HEK293 (cell line): ENCODE data around the gene POC5.
A peak's percentile ranks its signal among the peaks of the same experiment; 100 is the strongest.

Experiments used
- CTCF ChIA-PET: fragments of 350-600 bp; formaldehyde crosslinking; extraction: SDS; loops from one replicate; lab custom pipeline; 2021; ENCODE audit warnings: antibody characterized with exemption; lab: Yijun Ruan, JAX
- POLR2A ChIA-PET: fragments of 300-600 bp; formaldehyde crosslinking; extraction: SDS; loops from one replicate; lab custom pipeline; 2020; ENCODE audit warnings: antibody characterized with exemption, inconsistent platforms; lab: Yijun Ruan, JAX
- H3K27ac ChIP-seq: fragments of 200-500 bp; sonication (Bioruptor generic); 2 replicates; pipeline ENCODE4 v1.5.1; 2014; ENCODE audit warnings: low read depth, low read length, control low read depth, inconsistent platforms; ENCODE audit errors: extremely low read depth
- H3K36me3 ChIP-seq, 2 experiments: fragments of 200-500 bp in 1 of 2; sonication (Bioruptor generic) in 1 of 2; 1 replicate in 1 of 2; 2 replicates in 1 of 2; pipeline ENCODE4 v1.5.1; 2014 to 2017; ENCODE audit warnings: inconsistent platforms in 2 of 2, low read length in 2 of 2; ENCODE audit not compliant: control insufficient read depth in 2 of 2, insufficient read depth in 1 of 2
- H3K4me1 ChIP-seq: fragments of 200-500 bp; sonication (Bioruptor generic); 2 replicates; pipeline ENCODE4 v1.5.1; 2014; ENCODE audit warnings: mild to moderate bottlenecking, low read length, inconsistent platforms; ENCODE audit not compliant: control insufficient read depth, insufficient read depth
- H3K4me3 ChIP-seq: 2 replicates; pipeline ENCODE4 v1.5.1; 2011; ENCODE audit warnings: low read depth, mild to moderate bottlenecking, control low read depth, low read length, moderate library complexity
- H3K9me3 ChIP-seq: fragments of 200-500 bp; sonication (Bioruptor generic); 2 replicates; pipeline ENCODE4 v1.5.1; 2014; ENCODE audit warnings: low read depth, low read length, inconsistent platforms; ENCODE audit not compliant: control insufficient read depth, insufficient read depth
- BCL11B ChIP-seq: fragments of 450-650 bp; formaldehyde crosslinking; IDR thresholded peaks from 2 replicates; pipeline ENCODE4 v1.5.1; 2016; ENCODE audit warnings: low read depth, missing biosample characterization, missing genetic modification characterization
- CTCF ChIP-seq: fragments of 450-650 bp; formaldehyde crosslinking; IDR thresholded peaks from 2 replicates; pipeline ENCODE4 v1.5.1; 2016; ENCODE audit warnings: missing biosample characterization, missing genetic modification characterization
- GFI1B ChIP-seq: fragments of 450-650 bp; formaldehyde crosslinking; IDR thresholded peaks from 2 replicates; pipeline ENCODE4 v1.5.1; 2016; ENCODE audit warnings: missing biosample characterization, missing genetic modification characterization
- GLIS2 ChIP-seq: fragments of 450-650 bp; formaldehyde crosslinking; IDR thresholded peaks from 2 replicates; pipeline ENCODE4 v1.5.1; 2016; ENCODE audit warnings: missing biosample characterization, missing genetic modification characterization
- IKZF3 ChIP-seq: fragments of 450-650 bp; IDR thresholded peaks from 2 replicates; pipeline ENCODE4 v1.5.0; 2018; ENCODE audit warnings: missing biosample characterization, mild to moderate bottlenecking, missing genetic modification characterization, moderate library complexity
- MYNN ChIP-seq: fragments of 450-650 bp; formaldehyde crosslinking; IDR thresholded peaks from 2 replicates; pipeline ENCODE4 v1.5.1; 2016; ENCODE audit warnings: missing biosample characterization, missing genetic modification characterization, borderline replicate concordance
- OVOL3 ChIP-seq: fragments of 450-650 bp; formaldehyde crosslinking; IDR thresholded peaks from 2 replicates; pipeline ENCODE4 v1.5.1; 2016; ENCODE audit warnings: missing biosample characterization, missing genetic modification characterization
- REPIN1 ChIP-seq: fragments of 450-650 bp; formaldehyde crosslinking; IDR thresholded peaks from 2 replicates; pipeline ENCODE4 v1.5.1; 2017; ENCODE audit warnings: missing biosample characterization, missing genetic modification characterization, low read depth
- SCRT1 ChIP-seq: fragments of 450-650 bp; formaldehyde crosslinking; IDR thresholded peaks from 2 replicates; pipeline ENCODE4 v1.5.1; 2016; ENCODE audit warnings: missing biosample characterization, missing genetic modification characterization, borderline replicate concordance
- ZBTB11 ChIP-seq: fragments of 450-650 bp; formaldehyde crosslinking; conservative IDR thresholded peaks from 2 replicates; pipeline ENCODE4 v1.5.1; 2016; ENCODE audit warnings: low read depth, missing biosample characterization, missing genetic modification characterization
- ZFHX2 ChIP-seq: fragments of 450-650 bp; formaldehyde crosslinking; conservative IDR thresholded peaks from 2 replicates; pipeline ENCODE4 v1.5.1; 2016; ENCODE audit warnings: missing biosample characterization, missing genetic modification characterization
- ZNF114 ChIP-seq: fragments of 450-650 bp; formaldehyde crosslinking; IDR thresholded peaks from 2 replicates; pipeline ENCODE4 v1.5.0; 2017; ENCODE audit warnings: missing biosample characterization, missing genetic modification characterization
- ZNF148 ChIP-seq: fragments of 450-650 bp; formaldehyde crosslinking; IDR thresholded peaks from 2 replicates; pipeline ENCODE4 v1.5.0; 2017; ENCODE audit warnings: missing biosample characterization, missing genetic modification characterization, borderline replicate concordance
- ZNF223 ChIP-seq: fragments of 450-650 bp; formaldehyde crosslinking; IDR thresholded peaks from 2 replicates; pipeline ENCODE4 v1.5.1; 2016; ENCODE audit warnings: missing biosample characterization, missing genetic modification characterization
- ZNF37A ChIP-seq: fragments of 450-650 bp; IDR thresholded peaks from 2 replicates; pipeline ENCODE4 v1.5.1; 2018; ENCODE audit warnings: missing biosample characterization, missing genetic modification characterization
- ZNF398 ChIP-seq: fragments of 450-650 bp; formaldehyde crosslinking; IDR thresholded peaks from 2 replicates; pipeline ENCODE4 v1.5.1; 2017; ENCODE audit warnings: missing biosample characterization, missing genetic modification characterization
- ZNF514 ChIP-seq: fragments of 450-650 bp; formaldehyde crosslinking; IDR thresholded peaks from 2 replicates; pipeline ENCODE4 v1.5.1; 2016; ENCODE audit warnings: missing biosample characterization, missing genetic modification characterization
- ZNF549 ChIP-seq: fragments of 450-650 bp; IDR thresholded peaks from 2 replicates; pipeline ENCODE4 v1.5.1; 2018; ENCODE audit warnings: missing biosample characterization, missing genetic modification characterization, mild to moderate bottlenecking, inconsistent platforms, moderate library complexity
- ZSCAN16 ChIP-seq: fragments of 450-650 bp; formaldehyde crosslinking; IDR thresholded peaks from 2 replicates; pipeline ENCODE4 v1.5.1; 2016; ENCODE audit warnings: missing biosample characterization, missing genetic modification characterization
- TF ChIP-seq, protein P1 (sequence below): fragments of 450-650 bp; formaldehyde crosslinking; IDR thresholded peaks from 2 replicates; pipeline ENCODE4 v1.5.1; 2016; ENCODE audit warnings: missing biosample characterization, missing genetic modification characterization
- TF ChIP-seq, protein P2 (sequence below): fragments of 450-650 bp; IDR thresholded peaks from 2 replicates; pipeline ENCODE4 v1.5.1; 2018; ENCODE audit warnings: missing biosample characterization, mild to moderate bottlenecking, missing genetic modification characterization

POC5 gene, protein sequence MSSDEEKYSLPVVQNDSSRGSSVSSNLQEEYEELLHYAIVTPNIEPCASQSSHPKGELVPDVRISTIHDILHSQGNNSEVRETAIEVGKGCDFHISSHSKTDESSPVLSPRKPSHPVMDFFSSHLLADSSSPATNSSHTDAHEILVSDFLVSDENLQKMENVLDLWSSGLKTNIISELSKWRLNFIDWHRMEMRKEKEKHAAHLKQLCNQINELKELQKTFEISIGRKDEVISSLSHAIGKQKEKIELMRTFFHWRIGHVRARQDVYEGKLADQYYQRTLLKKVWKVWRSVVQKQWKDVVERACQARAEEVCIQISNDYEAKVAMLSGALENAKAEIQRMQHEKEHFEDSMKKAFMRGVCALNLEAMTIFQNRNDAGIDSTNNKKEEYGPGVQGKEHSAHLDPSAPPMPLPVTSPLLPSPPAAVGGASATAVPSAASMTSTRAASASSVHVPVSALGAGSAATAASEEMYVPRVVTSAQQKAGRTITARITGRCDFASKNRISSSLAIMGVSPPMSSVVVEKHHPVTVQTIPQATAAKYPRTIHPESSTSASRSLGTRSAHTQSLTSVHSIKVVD

GRCh38 chr5:75717082-75717922 is at the start of gene POC5:
TSS of gene POC5 (minus strand) at chr5:75717437. CDS start at chr5:75712937, 4,500 bp downstream.
- Histone ChIP-seq H3K9me3 (no peaks in the 10 kb centered on the region), H3K4me3 (peak within 1 kb of the TSS; percentile 74), H3K4me1 (peaks cover 3% of the 10 kb centered on the region; the same call in 1 of the 2 replicates), H3K36me3 (peaks cover 0 to 18% of the 10 kb centered on the region in 2 experiments; a peak in 2 of 3 replicates), H3K27ac (peak within 1 kb of the TSS; percentile 59)
- ChIA-PET POLR2A (interaction anchor here (0.5 to 1.6 kb wide), 12 partner anchors 10 to 1881 kb away, joined by 3 to 10 read pairs (median 4); partner anchors contain the start of genes HMGCR and POLK), CTCF (no interaction called here)
- TF ChIP-seq ZNF114, result no peak
- no peak for TF ChIP-seq MYNN
- peak; percentile 79 for TF ChIP-seq SCRT1 (tag by site-specific recombination)
- no peak for TF ChIP-seq REPIN1 (tag by site-specific recombination)
- no peak for TF ChIP-seq ZSCAN16 (tag by site-specific recombination)
- peak; percentile 96 for TF ChIP-seq ZBTB11
- TF ChIP-seq CTCF (tag by site-specific recombination), result no peak
- no peak for TF ChIP-seq ZNF514 (tag by site-specific recombination)
- no peak for TF ChIP-seq ZNF37A (tag by site-specific recombination)
- no peak for TF ChIP-seq ZFHX2 (tag by site-specific recombination)
- TF ChIP-seq IKZF3, result peak; percentile 54; the same call in 1 of the 2 replicates
- peak; percentile 71; the same call in 1 of the 2 replicates for TF ChIP-seq OVOL3 (tag by site-specific recombination)
- no peak for TF ChIP-seq ZNF223
- TF ChIP-seq ZNF398 (tag by site-specific recombination), result peak; percentile 87
- TF ChIP-seq, protein P1, sequence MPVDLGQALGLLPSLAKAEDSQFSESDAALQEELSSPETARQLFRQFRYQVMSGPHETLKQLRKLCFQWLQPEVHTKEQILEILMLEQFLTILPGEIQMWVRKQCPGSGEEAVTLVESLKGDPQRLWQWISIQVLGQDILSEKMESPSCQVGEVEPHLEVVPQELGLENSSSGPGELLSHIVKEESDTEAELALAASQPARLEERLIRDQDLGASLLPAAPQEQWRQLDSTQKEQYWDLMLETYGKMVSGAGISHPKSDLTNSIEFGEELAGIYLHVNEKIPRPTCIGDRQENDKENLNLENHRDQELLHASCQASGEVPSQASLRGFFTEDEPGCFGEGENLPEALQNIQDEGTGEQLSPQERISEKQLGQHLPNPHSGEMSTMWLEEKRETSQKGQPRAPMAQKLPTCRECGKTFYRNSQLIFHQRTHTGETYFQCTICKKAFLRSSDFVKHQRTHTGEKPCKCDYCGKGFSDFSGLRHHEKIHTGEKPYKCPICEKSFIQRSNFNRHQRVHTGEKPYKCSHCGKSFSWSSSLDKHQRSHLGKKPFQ (tag by site-specific recombination), result no peak
- no peak for TF ChIP-seq ZNF549 (tag by site-specific recombination)
- TF ChIP-seq, protein P2, sequence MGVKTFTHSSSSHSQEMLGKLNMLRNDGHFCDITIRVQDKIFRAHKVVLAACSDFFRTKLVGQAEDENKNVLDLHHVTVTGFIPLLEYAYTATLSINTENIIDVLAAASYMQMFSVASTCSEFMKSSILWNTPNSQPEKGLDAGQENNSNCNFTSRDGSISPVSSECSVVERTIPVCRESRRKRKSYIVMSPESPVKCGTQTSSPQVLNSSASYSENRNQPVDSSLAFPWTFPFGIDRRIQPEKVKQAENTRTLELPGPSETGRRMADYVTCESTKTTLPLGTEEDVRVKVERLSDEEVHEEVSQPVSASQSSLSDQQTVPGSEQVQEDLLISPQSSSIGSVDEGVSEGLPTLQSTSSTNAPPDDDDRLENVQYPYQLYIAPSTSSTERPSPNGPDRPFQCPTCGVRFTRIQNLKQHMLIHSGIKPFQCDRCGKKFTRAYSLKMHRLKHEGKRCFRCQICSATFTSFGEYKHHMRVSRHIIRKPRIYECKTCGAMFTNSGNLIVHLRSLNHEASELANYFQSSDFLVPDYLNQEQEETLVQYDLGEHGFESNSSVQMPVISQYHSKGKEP (tag by site-specific recombination), result peak; percentile 96
- TF ChIP-seq GLIS2 (tag by site-specific recombination), result peak; percentile 22; the same call in 1 of the 2 replicates
- no peak for TF ChIP-seq BCL11B (tag by site-specific recombination)
- TF ChIP-seq GFI1B (tag by site-specific recombination), result no peak
- TF ChIP-seq ZNF148 (tag by site-specific recombination), result no peak
